HG02623 (cell line): ENCODE data around the gene GATA5.
"Not testable (repeated sequence)": the region's sequence is repeated elsewhere in the genome, so short reads cannot be mapped to it uniquely, and the experiment has no call there.

Source experiments
- ATAC-seq: cut with Tn5 transposase; IDR thresholded peaks from one replicate; pipeline ENCODE4 v1.9.1; 2021; ENCODE audit warnings: moderate library complexity; ENCODE audit not compliant: unreplicated experiment

The GATA5 gene

DNA sequence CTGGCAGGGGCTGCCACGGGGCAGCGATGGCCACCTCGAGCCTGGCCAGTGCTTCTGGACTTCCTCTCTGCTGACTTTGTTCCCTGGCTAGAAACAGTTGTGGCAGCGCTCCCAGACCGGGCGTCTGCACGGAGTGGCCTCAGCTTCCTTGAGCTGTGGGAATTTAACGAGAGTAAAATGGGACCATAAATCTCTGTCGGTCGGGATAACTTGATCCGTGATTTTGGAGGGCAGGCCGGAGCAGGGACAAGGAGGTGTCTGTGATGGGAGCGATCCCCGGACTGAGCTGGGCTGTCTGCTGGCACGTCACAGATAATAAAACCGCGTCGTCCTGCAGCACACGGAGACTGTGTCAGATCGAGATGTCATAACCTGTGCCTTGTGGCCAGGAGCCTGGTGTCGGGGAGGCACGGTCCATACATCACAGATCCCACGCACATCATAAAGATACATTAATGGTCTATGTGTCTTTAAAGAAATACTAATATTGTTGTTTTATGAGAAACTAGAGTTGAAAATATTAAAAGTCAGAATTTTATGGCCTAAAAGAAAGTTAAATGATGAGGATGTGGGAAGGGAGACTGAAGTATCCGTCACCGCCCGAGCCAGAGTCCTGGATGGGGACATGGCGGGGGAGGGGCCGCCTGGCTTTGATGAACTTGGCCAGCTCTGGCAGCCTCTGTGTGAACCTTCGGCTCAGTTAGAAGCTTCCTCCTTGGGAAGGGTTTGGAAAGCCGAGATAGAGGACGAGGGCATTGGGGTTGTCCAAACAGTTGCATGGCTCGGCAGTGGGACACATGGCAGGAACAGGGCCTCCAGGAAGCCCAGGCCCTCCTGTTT lies 41.9 kb downstream of the GATA5 start:
- ATAC-seq = no peak

DNA sequence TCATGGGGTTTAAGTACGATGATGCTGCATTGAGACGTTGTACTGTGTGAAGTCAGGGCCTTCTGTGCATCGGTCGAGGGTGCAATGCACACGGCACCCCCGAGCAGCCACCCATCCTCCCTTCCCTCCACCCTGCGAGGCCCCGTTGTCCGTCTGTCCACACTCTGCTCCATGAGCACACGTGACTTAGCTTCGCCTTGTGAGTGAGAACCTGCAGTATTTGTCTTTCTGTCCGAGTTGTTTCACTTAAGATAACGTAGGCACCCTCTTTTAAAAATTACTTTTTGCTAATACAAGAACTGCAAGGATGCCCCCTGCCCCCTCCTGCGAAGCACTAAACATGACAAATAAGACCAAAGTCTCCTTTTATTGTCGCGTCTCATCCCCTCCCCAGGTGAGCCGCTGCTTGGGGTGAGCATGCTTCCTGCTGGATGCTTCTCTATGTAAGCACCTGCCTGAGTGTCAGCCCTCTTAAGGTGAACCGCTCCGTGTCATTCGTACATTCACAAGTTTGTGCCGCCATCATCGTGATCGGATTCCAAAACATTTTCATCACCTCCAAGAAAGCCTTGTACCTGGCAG lies 44.8 kb downstream of the GATA5 start:
- ATAC-seq = no peak

DNA sequence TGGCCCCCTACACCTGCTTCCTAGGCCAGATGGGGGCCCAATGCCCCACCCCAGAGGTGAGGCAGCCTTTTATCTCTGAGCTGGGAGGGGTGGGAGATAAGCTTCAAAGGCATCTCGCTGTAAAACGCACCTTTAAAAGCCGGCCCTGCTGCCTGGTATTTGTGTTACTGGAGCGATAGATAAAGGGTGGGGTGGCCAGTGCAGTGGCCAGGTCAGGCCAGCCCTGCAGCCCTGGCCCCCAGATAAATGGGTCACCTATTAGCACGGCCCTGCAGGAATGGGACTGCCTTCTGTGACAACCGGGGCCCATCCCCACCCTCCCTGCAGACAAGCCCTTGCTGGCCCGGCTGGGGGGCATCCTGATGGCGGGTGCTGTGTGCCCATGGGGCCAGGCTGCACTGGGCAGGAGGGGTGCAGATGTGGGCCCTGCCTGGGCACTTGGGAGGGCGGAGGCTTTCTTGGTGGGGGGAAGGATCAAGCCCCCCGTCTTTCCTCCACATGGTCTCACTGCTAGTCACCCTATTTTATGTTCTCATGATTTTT lies 45.4 kb downstream of the GATA5 start:
- no peak for ATAC-seq

GRCh38 chr20:62429455-62430310 lies 46.1 kb downstream of the GATA5 start:
- ATAC-seq = no peak

DNA sequence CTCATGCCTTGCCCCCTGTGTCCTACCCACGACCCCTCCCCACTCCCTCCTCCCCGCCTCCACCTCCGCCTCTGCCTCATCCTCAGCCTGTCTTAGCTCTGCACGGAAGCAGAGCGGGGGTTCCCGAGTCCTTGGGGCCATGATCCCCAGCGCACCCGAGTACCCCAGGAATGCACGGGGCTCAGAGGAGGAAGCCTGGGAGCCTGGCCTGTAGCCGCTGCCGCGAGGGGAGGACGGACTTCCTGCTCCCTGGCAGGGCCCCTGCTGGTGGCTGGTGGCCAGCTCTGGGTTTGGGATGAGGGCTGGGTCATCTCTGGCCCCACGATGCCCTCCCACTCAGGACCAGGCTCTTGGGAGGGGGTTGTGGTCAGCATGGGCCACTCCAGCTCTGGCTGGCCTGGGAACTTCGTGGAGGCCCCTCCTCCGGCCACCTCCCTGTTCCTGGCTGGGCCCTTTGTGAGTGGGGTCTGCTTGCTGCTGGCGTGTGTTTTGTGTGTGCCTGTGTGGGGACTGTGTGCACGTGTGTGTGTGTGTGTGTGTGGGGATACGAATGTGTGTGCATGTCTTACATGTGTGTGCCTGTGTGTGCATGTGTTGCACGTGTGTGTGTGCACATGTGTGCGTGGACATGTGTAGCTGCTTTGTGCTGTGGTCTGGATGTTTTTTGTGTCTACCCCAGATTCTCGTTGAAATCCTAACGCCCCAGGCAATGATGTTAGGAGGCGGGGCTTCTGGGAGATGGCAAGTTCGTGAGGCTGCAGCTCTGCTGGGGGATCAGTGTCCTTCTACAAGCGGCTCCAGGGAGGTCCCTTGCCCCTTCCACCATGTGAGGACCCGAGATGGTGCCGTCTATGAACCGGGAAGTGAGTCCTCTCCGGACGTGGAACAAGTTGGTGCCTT lies 47.1 kb downstream of the GATA5 start:
- no peak for ATAC-seq

DNA sequence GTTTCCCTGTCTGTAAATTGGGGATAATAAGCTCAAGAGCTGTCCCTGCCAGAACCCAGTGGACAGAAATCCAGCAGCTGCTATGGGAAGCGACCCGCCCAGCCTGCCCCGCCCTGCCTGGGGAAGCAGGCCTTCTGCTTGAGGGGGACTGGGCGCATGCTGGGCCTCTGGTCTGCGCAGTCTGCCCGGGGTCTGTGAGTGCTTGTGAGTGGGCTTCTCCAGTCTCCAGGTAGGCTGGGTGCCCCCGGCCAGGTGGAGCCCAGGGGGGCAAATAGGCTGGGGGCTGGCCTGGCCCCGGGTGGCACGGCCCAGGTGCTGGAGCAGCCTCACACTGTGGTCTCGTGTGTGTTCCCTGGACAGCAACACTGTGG lies 47.8 kb downstream of the GATA5 start:
- ATAC-seq = no peak

GRCh38 chr20:62427172-62428001 lies 48.4 kb downstream of the GATA5 start, which contains the start of gene RBBP8NL:
Gene RBBP8NL (minus strand): TSS chr20:62427539. CDS start chr20:62419647, 7,892 bp downstream.
- ATAC-seq = no peak

DNA sequence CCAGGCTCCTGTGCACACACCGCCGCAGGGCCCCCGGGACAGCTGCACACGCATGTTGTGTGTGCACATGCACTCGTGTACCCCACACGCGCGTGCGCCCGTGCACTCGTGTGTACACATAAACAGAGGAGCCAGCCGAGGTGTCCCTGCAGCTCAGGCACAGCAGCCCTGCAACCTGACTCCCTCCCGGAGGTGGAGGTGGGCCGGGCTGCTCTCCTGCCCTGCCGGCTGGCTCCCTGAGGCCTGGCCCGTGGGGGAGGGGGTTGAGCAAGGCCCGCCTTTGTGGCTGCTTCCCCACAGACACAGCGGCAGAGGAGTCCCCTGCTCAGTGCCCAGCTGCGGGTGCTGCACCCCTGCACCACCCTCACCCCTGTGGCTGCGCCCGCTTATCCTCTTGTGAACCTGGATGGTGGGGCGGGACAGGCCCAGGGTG lies 49.1 kb downstream of the GATA5 start:
- no peak for ATAC-seq

DNA sequence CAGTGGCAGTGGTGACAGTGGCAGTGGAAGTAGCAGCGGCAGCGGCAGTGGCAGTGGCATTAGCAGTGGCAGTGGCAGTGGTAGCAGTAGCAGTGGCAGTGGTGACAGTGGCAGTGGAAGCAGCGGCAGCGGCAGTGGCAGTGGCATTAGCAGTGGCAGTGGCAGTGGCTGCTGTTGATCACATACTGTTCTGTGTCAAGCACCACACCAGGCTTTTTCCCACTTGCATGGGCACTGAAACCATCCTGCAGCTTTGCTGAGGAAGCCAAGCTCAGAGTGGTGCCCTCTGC lies 49.8 kb downstream of the GATA5 start:
- ATAC-seq = not testable (repeated sequence)

- no peak for ATAC-seq
Measured at GRCh38 chr20:62425281-62426058, 50.3 kb downstream of the GATA5 start.

GRCh38 chr20:62424249-62425107 lies 51.3 kb downstream of the GATA5 start:
- no peak for ATAC-seq

- no peak for ATAC-seq
Measured at GRCh38 chr20:62423326-62423706, 52.5 kb downstream of the GATA5 start.

DNA sequence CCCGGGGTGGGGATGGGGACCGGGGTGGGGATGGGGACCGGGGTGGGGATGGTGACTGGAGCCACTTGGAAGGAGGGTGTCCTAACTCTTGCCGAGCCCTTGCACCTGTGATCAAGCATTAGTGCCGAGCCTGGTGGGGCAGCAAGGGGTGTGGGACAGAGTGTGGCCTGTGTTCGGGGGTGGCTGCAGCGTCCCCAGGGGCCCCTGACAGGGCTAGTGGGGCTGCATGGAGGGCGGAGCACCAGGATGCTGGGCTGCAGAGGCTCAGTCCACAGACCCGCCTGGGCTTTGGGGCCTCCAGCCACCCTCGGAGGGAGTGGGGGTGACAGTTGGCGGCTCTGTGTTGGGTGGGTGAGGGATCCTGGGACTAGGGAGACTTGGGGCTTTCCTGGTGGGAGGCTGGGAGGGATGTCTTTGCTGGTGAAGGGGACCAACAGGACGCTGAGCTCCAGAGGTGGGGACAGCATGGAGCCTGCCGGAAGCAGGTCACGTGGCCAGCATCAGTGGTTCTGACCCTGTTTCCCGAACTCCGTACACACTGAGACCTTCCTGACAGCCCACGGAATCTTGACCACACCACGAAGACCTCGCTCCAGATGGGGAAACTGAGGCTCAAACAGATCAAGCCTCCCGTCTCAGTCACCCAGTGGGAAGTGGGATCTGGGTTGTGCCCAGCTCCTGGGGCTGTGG lies 53.0 kb downstream of the GATA5 start:
- no peak for ATAC-seq

DNA sequence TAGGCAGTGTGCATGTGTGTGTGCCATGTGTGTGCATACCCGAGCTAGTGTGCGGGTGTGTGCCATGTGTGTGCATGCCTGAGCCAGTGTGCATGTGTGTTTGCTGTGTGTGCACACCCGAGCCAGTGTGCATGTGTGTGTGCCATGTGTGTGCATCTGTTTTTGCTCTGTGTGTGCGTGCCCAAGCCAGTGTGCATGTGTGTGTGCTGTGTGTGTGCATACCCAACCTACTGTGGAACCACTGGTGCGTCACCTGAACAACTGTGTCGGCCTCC lies 54.1 kb downstream of the GATA5 start:
- no peak for ATAC-seq

DNA sequence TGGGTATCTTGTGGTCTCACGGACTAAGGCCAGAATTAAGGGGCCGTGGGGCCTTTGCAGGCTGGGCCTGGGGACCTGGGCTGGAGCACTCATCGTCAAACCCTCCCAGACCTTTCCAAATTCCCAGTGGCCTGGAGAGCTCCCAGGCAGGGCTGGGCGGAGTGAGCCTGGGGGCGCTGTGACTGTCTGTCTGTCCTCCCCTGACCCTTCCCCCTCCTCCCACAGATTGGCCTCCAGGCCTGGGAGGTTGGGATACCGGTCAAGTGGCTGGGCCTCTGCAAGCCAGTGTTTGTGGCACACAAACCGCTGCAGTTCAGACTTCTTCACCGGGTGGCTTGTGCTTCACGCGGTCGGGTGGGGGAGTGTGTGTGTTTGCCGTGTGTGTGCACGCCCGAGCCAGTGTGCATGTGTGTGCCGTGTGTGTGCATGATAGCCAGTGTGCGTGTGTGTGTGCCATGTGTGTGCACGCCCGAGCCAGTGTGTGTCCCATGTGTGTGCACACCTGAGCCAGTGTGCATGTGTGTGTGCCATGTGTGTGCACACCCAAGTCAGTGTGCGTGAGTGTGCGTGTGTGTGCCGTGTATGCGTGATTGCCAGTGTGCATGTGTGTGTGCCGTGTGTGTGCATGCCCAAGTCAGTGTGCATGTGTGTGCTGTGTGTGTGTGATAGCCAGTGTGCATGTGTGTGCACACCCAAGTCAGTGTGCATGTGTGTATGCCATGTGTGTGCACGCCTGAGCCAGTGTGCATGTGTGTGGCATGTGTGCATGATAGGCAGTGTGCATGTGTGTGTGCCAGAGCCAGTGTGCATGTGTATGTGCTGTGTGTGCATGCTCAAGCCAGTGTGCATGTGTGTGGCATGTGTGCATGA lies 54.7 kb downstream of the GATA5 start:
- no peak for ATAC-seq

- no peak for ATAC-seq
Measured at GRCh38 chr20:62419759-62420158, 56.0 kb downstream of the GATA5 start.
